ENCODE measurements around the gene DOCK1. TPM values are rescaled to one million over a fixed set of nuclear protein-coding genes. Genes with fewer than 3 reads are reported as not detected.

The DOCK1 gene
- total RNA-seq, 2 donors from 2014 or later, result 0.34 to 0.67 TPM

DNA sequence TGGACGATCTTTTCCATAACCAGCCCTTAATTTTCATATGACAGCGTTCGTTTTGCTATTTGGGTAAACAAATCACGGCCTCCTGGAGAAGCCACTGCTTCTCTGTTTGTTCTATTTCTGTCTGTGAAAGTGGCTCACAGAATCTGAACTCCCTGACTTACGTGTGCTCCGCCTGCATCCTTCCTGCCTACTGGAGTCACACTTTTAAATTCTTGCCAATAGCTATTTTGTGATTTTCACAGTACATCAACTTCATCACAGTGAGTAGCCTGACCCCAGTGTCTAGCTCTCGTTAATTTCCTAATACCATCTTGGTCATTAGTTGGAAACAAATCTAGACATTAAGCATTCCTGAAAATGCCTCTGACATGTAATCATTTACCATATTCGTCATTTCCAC is 594.9 kb downstream of the DOCK1 start:
- no peak overlapping the region for H3K4me3 Mint-ChIP-seq
- H3K9me3 Mint-ChIP-seq, result peaks cover 7% of the 10 kb centered on the region
- H3K36me3 Mint-ChIP-seq (ENCODE audit: low read depth), result no peaks in the 10 kb centered on the region
- ATAC-seq (replicated peaks), result no peak
- no peak overlapping the region for H3K27ac Mint-ChIP-seq
- H3K27me3 Mint-ChIP-seq, result peaks cover 20% of the 10 kb centered on the region
- H3K4me1 Mint-ChIP-seq, result no peaks in the 10 kb centered on the region

Other genes starting within 250 kb of the DOCK1 start
- gene C10orf90, start 234.7 kb upstream of the DOCK1 start, total RNA-seq, result under 1 TPM; 0.19 to 0.26 TPM